Measurements from ENCODE around the gene LCN2.

DNA sequence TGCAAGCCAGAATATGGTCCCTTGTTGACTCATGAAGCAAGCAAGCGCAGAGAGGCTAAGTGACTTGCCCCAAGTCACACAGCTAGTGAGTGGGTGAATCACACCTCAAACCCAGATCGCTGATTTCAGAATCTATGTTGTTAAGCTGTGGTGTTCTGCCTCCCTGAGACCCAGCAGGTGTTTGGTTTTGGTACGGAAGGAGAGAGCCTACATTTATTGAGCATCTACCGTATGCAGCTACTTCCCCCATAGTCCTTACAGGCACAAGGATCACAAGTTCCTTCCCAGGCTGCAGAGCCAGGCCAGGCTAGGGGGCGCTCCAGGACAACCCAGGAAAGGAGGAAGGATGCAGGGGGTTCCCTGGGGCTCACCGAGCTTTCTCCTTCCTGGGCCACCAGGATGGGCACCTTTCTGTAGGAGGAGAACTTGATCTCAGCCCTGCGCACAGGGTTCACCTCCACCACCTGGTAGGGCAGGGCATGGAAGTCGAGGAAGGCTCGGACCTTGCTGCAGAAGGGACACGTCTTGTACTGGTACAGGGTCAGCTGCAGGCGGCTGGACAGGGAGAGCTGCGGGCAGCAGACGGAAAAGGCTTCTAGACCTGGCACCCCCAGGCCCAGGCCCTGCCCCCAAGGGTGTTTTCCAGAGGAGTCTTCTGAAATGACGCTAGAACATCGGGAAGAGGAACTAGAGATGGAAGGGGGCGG, 24.2 kb upstream of the LCN2 start:
- no peak for TF ChIP-seq POLR2AphosphoS5 (IDR thresholded peaks at IDR 0.05)
- peak in 2 of 4 experiments; percentile 40 to 70 for TF ChIP-seq CTCF (IDR thresholded peaks at IDR 0.05)
- no peak for TF ChIP-seq POLR2A (IDR thresholded peaks at IDR 0.05)
